Occipital lobe (tissue), 2 donors: ENCODE measurements around the gene PREX1. TPM values are rescaled to one million over a fixed set of nuclear protein-coding genes. Genes with fewer than 3 reads are reported as not detected.
A peak's percentile ranks its signal among the peaks of the same experiment; 100 is the strongest.
"Not testable (repeated sequence)": the region's sequence is repeated elsewhere in the genome, so short reads cannot be mapped to it uniquely, and the experiment has no call there.

ENCODE experiments used
- DNase-seq: peaks from one replicate; lab custom pipeline; 2025; lab: John Stamatoyannopoulos, UW
- total RNA-seq: library from RNA; depleted of rRNA; stranded (reverse); fragments of >200 nt; gene quantifications from one replicate; pipeline ENCODE4 v1.2.3, GENCODE V29; 2014

Gene PREX1
- total RNA-seq, 1 donor from 2014 or later: 21.1 TPM

DNA sequence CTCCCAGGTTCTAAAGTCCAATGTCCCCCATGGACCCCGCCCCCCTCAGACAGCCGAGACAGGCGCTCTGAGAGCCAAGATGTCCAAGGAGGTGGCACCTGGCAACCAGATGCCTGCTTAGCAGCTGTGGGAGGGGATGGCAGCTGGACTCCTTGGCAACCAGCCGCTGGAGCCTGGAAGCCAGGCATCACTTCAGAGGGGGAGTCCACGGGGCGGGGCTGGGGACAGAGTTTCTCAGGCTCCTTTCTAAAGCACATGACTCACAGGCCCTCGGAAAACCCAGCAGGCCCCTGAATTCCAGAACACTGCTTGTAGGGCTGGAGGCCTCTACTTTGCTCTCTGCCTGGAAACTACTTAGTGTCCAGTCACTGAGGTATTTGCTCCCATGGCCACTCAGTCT, 51.5 kb downstream of the PREX1 start:
- peak; percentile 31 for DNase-seq

DNA sequence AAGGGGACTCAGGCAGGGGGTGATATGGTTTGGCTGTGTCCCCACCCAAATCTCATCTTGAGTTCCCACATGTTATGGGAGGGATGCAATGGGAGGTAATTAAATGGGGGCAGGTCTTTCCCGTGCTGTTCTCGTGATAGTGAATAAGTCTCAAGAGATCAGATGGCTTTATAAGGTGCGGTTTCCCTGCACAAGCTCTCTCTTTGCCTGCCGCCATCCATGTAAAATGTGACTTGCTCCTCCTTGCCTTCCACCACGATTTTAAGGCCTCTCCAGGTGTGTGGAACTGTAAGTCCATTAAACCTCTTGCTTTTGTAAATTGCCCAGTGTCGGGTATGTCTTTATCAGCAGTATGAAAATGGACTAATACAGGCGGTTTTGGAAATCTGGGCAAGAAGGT, 52.3 kb downstream of the PREX1 start:
- not testable (repeated sequence) for DNase-seq

DNA sequence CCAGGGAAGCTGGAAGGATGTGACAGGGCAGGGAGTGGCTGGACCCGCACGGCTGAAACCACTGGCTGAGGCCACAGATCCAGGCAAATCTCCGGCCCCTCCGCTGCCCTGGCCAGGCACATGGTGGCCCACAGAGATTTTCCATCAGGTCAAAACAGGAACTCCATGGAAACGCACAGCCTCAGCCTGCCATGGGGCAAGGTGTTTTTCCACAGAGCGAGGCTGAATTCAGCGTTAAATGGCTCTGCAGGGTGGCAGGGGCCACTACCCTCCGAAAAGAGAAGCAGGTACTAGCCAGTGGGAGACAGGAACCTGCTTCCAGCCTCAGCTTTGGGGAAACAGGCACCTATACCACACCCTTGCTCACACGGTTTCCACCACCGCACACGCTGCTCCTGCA, 53.1 kb downstream of the PREX1 start:
- no peak for DNase-seq

DNA sequence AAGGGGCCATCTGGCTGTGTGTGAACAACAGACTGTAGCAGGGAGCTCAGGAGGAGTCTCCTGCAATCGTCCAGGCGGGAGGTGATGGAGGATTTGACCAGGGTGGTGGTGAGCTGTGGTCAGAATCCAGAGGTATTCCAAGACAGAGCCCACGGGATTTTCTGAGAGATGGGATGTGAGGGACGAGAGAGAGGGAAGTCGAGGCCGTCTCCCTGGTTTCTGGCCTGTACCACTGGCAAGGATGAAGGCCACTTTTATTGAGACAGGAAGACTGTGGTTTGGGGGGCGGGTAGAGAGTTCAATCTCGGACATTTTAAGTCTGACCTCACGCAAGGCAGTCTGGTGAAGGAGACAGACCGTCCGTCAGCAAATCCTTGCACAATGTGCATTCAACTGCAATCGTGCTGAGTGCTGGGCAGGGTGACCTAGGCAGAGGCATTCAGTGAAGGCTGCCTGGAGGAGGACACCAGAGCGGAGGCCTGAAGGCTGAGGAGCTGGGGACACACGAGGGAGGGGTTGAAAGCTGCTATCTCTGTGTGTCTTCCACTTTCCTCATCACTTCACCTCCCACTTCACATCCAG, 53.9 kb downstream of the PREX1 start:
- DNase-seq: no peak

DNA sequence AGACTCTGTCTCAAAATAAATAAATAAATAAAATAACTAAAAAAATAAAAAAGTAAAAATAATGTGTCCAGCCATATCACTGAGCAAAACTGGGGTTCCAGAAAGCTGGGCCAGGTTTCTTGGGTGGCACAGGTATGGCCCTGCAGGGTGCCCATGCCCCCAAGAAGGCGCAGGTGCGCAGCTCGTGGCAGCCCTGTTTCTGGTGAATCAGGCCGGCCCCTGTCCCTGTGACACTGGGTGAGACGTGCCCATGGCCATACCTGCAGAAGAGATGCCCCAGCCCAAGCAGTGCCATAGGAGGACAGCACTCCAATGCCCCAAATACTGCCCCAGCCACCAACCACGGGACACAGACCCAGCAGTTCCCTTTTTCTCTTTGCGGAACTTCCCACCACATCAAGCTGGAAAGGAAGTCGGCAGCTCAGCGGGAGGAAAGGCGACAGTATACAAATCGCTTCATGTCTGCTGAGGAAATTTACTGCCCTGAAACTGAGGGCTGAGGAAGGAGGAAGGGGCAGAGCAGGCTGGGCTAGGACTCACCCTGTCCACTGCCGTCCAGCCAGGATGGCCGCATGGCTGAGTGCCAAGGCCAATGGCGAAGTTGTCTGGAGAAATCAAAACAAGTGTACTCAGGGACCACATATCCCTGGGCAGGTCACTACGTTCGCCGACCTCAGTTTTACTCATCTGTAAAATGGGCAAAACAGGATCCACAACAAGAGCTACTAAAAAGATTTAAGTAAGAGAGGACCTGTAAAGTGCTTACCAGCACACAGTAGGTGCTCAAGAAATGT, 55.4 kb downstream of the PREX1 start:
- no peak for DNase-seq

DNA sequence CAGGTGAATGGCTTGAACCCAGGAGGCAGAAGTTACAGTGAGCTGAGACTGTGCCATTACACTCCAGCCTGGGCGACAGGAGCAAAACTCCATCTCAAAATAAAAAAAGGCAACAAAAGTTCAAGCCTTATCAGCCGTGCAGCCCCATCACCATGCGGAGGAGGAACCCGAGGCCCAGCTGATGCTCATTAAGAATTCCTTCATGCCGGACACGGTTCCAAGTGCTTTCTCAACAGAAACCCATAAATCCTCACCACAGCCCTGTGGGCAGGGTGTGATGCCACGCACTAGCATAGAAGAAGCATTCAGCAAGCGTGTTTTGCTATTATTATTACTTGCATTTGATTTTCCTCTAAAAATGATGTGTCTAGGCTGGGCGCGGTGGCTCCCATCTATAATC, 56.3 kb downstream of the PREX1 start:
- no peak for DNase-seq

DNA sequence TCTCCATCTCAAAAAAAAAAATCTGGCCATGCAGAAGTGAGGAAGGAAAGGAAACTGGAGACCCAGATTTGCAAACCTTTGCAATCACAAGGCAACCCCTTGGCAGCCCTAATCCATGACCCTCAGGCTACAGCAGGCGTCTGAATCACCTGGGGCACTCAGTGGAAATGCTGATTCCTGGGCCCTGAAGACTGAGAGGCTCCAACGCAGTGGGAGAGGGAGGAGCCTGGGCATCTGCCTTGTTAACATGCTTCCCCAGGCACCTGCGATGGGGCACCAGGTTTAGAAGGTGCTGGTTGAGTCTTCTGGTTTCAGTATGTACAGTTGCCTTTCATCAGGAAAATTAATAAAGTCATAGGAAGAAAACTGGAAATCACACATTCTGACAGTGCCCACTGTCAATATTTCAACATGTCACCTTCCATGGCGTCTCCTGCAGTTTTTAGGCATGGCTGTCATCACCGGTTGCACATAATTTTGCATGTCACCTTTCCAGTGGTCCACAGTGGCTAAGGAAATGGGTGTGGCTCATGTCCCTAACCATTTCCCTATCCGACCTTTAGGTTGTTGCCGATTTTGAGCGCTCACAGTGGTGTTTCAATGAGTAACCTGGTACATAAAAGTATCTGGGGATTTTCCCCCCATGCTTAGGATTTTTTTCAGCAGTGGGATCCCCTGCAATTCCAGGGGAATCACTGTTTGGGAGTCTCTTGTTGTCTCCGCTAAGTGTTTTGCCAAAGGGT, 56.9 kb downstream of the PREX1 start:
- no peak for DNase-seq

DNA sequence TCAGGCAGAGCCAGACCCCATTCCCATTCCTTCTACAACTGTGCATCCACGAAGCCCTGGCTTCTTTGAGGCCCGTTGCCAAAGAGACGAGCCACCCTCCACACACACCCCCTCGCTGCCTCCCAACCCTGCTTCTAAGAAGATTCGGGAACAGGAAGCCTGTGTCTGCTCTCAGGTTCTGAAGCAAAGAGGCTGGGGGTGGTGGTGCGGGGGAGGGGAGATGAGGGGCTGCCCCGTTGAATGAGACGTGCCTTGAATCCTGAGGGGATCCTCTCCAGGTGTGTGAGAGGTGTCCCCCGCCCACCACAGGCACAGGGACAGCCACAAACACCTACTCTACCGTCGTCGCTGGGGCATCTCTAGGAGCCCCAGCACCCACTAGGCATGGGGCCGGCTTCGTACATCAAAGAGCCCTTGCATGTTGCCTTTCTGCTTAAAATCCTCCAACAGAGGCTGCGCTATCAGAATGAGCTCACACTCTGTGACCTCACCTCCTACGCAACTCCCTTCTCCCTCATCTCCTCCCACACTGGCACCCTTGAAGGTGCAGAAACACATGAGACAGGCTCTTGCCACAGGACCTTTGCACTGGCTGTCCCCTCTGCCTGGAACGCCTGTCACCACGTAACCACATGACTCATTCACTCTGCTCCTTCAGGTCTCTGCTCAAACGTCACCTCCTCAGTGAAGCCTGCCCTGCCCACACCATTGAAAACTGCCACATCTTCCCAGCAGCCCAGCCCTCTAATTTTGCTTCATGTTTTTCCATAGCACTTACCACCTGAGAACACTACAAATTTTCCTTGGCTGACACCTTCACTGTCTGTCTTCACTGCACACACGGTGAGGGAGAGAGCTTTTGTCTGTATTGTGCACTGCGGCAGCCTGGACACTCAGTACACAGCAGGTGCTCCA, 58.5 kb downstream of the PREX1 start:
- DNase-seq: no peak

DNA sequence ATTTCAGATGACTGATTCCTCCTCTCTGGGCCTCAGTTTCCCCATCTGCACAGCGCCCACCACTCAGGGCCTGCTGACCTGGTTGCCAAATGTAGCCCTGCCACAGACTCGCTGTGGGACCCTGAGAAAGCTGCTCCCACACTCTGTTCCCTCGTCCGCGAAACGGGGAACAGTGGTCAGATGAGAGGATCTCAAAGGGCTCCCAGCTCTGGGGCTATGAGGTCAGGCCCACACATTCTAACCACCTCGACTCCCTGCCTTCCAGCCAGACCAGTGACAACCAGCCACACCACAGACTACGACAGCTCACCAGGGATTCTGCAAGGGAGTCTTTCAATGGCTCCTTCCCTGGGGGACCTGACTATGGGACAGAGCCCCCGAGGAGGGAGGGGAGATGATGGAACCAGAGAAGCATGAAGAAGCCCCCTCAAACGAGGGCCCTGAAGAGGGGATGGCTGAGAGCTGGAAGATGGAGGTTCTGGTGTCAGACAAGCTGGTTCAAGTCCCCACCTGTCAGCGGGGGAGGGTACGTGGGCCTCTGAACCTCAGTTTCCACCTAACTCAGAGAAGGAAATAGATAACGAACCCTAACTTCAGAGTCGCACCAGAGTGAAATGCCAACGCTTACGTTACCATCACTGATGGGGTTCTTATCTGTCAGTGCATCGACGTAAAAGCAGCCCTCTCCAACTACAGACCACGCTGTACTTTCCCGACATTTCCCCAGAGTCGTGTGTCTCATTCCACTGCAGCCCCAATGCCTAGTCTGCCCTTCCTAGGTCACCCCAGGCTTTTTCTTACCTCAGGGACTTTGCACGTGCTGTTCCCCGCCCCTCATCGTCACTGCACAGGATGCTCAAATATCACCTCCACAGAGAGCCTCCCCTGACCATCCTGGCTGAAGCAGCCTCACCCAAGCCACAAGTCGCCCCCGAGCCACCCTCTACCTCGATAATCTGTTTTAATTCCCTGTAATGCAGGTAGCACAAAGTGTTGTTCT, 60.5 kb downstream of the PREX1 start:
- no peak for DNase-seq

DNA sequence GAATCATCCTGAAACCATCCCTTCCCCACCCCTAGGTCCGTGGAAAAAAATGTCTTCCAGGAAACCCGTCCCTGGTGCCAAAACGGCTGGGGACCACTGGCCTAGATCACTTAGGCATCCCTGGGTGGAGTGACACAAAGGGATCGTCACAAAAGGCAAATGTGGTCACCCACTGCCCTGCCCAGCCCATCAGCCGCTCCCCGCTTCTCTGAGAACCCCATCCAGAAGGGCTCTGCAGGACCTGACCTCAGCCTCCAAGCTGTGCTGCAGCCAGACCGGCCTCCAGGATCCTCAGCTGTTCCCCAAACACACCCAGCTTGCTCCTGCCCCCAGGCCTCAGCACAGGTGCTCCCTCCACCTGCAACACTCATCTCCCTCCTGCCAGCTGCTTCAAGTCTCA, 61.6 kb downstream of the PREX1 start:
- no peak for DNase-seq

DNA sequence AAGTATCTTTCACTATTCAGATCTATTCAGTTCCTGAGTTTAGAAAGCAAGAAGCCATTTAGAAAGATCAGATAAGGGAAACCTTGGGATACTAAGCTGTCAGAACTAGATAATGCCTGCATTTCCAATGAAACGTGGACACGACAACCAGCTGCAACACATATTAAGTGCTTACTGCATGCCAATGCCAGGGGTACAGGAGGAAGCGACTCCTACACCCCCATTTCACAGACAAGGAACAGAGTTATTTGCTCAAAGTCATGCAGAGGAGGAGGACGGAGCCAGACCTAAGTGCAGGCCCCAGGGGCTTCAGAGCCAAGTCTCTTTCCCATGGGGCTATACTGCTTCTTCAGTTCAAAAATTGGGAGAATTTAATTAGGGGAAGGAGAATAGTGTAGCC, 62.4 kb downstream of the PREX1 start:
- DNase-seq: no peak

DNA sequence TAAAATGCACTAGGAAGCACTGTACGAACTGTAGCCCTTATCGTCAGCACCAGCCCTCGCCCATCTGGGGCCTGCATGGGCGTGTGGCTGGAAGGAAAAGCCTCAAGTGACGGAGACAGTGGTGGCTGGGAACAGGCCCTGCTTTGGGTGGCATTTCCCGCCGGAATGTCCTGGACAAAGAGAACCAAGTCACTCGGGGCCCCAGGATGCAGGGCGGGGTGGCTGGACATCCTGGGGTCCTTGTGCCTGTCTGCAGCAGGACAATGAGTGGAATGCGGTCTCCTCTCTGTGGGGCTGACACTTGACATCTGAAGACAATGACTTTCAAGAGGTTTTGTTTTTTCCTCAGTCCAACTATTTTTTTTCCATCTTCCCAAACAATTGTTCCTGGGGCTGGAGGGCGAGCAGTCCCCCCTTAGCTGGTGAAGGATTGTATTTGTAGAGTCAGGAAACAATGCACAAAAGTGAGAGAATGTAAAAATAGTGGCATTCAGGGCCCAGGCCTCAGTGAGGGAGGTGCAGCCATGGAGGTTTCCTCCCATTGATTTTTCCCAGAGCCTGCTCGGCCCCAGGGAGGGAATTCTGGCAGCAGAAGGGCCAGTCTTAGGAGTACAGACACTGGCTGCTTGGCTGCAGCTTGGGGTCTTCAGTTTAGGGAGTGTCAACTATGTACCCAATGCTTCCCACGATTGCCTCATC, 64.4 kb downstream of the PREX1 start:
- no peak for DNase-seq

DNA sequence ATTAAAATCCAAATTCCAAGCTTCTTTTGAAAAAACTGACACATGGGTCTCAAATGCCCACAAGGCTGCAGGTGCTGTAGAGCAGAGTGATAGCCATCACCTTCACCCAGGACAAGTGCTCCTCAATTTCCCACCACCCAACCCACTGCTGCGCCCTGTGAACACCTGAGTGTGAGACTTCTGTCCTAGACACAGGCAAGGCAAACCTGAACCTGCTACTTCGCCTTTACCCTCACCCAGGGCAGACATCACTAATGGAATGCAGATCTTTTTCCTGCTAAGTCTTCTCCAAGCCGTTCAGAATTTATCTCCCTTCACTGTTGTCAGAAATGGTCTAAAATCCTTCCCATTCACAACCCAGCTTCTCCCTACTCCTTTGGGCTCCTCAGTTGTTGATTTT, 65.9 kb downstream of the PREX1 start:
- no peak for DNase-seq

DNA sequence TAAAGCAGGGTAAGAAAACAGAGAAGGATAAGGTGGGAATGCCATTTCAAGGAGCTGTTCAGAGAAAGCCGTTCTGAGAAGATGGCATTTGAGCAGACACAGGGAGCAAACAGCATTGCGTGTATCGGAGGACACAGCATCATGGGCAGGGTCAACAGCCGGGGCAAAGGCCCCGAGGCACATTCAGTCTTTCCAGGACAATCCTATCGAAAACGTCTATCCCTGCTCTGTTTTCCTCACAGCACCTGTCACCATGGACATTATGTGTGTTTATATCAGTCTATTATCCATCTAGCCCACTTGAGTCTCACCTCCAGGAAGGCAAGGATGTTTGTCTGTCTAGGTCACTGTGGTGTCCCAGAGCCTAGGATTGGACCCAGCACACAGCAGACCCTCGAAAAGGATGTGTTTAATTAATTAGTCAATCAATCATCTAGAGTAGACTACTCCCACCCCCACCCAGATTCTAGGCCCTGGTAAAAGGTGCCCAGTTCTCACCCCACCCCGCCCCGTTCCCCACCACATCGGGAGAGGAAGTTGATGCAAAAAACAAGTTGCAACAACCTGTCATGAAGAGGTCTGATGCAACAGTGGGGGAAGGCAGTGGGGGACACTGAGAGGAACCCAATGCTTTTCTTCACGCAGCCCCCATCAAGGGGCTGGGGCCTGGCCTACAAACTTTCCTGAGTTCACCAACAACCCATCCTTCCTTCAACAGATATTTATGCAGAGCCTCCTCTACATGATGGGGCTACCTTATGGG, 66.6 kb downstream of the PREX1 start:
- no peak for DNase-seq

DNA sequence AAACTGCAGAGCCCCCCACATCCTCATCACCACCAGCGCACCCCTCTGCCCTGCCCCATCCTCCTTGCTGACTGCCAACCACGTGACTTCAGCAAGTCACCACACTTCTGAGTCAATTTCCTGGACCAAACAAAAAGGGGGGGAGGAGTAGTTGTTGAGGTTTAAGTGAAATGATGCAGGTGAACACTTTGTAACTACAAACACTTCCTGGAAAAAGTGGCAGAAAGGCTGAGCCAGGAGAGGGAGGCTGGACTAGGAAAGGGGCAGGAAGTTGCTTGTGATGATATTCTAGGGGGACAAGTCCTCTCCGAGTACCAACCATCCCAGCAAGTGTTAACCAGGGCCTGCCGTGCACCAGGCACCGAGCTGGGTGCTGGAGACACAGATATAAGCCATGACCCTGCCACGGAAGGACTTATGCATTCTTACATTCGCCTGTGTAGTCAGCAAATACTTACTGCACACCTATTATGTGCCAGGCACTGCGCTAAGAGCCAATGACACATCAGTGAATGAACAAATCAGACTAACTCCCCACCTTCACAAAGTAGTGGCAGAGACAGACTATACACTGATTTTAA, 67.3 kb downstream of the PREX1 start:
- no peak for DNase-seq

DNA sequence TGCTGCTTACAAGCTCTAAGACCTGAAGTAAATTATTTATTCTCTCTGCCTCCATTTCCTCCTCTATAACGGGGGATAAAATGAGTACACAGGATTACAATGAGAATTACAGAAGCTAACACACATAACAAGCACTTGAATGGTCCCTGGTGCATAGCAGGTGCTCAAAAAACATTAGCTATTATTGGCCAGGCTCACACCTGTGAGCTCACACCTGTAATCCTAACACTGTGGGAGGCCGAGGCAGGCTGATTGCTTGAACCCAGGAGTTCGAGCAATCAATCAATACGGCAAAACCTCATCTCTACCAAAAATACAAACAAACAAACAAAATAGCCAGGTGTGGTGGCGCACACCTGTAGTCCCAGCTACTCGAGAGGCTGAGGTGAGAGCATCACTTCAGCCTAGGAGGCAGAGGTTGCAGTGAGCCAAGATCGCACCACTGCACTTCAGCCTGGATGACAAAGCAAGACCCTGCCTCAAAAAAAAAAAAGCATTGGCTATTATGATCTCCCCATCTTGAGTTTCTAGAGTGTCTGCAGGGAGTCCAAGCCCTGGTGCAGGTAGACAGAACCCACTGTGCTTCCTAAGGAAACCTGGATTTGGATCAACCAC, 68.1 kb downstream of the PREX1 start:
- DNase-seq: no peak

DNA sequence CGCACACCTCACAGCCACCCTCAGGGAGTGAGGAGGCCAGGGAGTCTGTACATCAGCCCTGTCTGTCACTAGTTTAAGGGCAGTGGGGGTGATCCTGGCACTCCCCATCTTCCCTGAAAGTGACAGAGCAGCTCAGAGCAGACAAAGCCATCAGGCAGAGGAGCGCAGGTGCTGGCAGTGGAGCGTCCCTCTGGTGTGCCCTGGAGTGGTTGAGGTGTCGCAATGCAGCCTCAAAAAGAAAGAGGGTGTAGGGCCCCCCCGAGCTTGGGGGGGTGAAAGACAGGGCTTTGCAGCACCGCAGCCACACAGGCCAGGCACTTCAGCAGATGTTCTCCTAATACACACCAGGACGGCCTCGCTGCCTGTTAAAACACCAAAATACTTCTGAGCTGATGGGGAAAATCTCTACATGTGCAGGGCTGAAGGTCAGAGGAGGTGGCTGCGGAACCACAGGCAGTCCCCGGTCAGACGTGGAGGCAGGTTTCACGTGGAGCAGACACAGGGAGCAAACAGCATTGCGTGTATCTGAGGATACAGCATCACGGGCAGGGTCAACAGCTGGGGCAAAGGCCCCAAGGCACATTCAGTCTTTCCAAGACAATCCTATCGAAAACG, 69.5 kb downstream of the PREX1 start:
- DNase-seq: no peak

DNA sequence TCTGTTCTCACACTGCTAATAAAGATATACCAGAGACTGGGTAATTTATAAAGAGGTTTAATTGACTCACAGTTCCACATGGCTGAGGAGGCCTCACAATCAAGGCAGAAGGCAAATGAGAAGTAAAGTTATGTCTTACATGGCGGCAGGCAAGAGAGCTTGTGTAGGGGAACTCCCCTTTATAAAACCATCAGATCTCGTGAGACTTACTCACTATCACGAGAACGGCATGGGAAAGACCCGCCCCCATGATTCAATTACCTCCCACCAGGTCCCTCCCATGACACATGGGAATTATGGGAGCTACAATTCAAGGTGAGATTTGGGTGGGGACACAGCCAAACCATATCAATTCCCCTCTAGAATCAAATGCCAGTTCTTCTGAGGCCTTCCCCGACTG, 71.0 kb downstream of the PREX1 start:
- DNase-seq: not testable (repeated sequence)
